NCI-H1436 treated with DMSO at 0.1 percent for 48 hours (cell line): ENCODE results near the gene LRCOL1.

Source experiments
- DNase-seq: peaks from one replicate; lab custom pipeline; 2025; lab: John Stamatoyannopoulos, UW

LRCOL1 gene

GRCh38 chr12:132619071-132619385 lies 8.6 kb upstream of the LRCOL1 start:
- DNase-seq = no peak

- no peak for DNase-seq
Observed at GRCh38 chr12:132618683-132619043, 8.3 kb upstream of the LRCOL1 start, which contains the start of gene P2RX2. P2RX2 (plus strand) TSS chr12:132618776; CDS start chr12:132618817, 41 bp downstream.

GRCh38 chr12:132617822-132618682 lies 7.7 kb upstream of the LRCOL1 start:
- no peak for DNase-seq

GRCh38 chr12:132617135-132617701 lies 6.8 kb upstream of the LRCOL1 start:
- DNase-seq = no peak

- no peak for DNase-seq
Observed at GRCh38 chr12:132615579-132616038, 5.2 kb upstream of the LRCOL1 start.

GRCh38 chr12:132614861-132615578 lies 4.6 kb upstream of the LRCOL1 start:
- no peak for DNase-seq

GRCh38 chr12:132614029-132614428 lies 3.6 kb upstream of the LRCOL1 start:
- DNase-seq = no peak

GRCh38 chr12:132611620-132612019 lies 1.2 kb upstream of the LRCOL1 start:
- no peak for DNase-seq

- no peak for DNase-seq
Observed at GRCh38 chr12:132610866-132611602, 652 bp upstream of the LRCOL1 start.

- no peak for DNase-seq
Observed at GRCh38 chr12:132608231-132609171, 1.9 kb downstream of the LRCOL1 start.

- no peak for DNase-seq
Observed at GRCh38 chr12:132606927-132607326, 3.5 kb downstream of the LRCOL1 start.

- DNase-seq = no peak
Observed at GRCh38 chr12:132606466-132606865, 3.9 kb downstream of the LRCOL1 start.

GRCh38 chr12:132605892-132606291 lies 4.5 kb downstream of the LRCOL1 start:
- DNase-seq = no peak

GRCh38 chr12:132604668-132605441 lies 5.5 kb downstream of the LRCOL1 start:
- DNase-seq = no peak

- no peak for DNase-seq
Observed at GRCh38 chr12:132604151-132604618, 6.2 kb downstream of the LRCOL1 start.

GRCh38 chr12:132603240-132604150 lies 6.9 kb downstream of the LRCOL1 start:
- DNase-seq = no peak

GRCh38 chr12:132602572-132603239 lies 7.7 kb downstream of the LRCOL1 start:
- DNase-seq = no peak

GRCh38 chr12:132601171-132601883 lies 9.1 kb downstream of the LRCOL1 start:
- DNase-seq = no peak
